ENCODE data around the gene HLA-DOA. TPM values are rescaled to one million over a fixed set of nuclear protein-coding genes. Genes with fewer than 3 reads are reported as not detected.
A peak's percentile ranks its signal among the peaks of the same experiment; 100 is the strongest.

Gene HLA-DOA
- polyA plus RNA-seq, 4 donors: 4.5 to 5.7 (median 5.0) TPM

GRCh38 chr6:33017694-33018353 is 8.4 kb upstream of the HLA-DOA start:
- DNase-seq (ENCODE audit: low read depth in 4 of 4, low spot score in 3 of 4): no peak

GRCh38 chr6:33017018-33017417 is 7.6 kb upstream of the HLA-DOA start:
- no peak for DNase-seq (ENCODE audit: low read depth in 4 of 4, low spot score in 3 of 4)

GRCh38 chr6:33015798-33016197 is 6.4 kb upstream of the HLA-DOA start:
- DNase-seq (ENCODE audit: low read depth in 4 of 4, low spot score in 3 of 4): no peak

GRCh38 chr6:33014841-33015634 is 5.6 kb upstream of the HLA-DOA start:
- DNase-seq (ENCODE audit: low read depth in 4 of 4, low spot score in 3 of 4): peak; percentile 57 to 76 (median 65)

GRCh38 chr6:33013608-33014007 is 4.2 kb upstream of the HLA-DOA start:
- no peak for DNase-seq (ENCODE audit: low read depth in 4 of 4, low spot score in 3 of 4)

GRCh38 chr6:33010356-33010755 is 965 bp upstream of the HLA-DOA start:
- no peak for DNase-seq (ENCODE audit: low read depth in 4 of 4, low spot score in 3 of 4)

DNA sequence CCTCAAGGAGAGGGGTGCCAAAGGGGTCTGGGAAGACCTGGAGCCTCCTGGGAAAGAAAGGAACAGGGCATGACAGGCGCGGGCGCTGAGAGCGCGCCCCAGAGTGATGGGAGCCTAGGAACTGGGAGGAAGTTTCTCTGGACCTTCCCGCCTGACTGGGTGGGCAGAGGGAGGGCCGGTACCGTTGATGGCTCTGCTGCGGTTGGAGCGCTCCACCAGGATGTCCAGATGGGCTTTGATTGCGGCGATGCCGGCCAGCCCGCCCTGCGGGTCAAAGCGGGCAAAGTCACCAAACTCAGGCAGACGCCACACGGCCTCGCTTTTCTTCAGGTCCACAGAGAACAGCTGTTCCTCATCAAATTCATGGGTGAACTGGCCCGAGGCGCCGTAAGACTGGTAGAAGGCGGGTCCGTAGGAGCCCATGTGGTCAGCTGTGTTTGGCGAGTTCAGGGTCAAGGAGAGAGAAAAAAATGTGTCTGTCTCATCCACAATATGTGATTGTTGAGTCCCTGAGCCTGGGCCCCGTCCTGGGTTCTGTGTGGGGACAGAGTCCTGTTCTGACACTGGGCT is 1.5 kb downstream of the HLA-DOA start:
- DNase-seq (ENCODE audit: low read depth in 4 of 4, low spot score in 3 of 4): no peak

GRCh38 chr6:33004940-33005339 is 4.5 kb downstream of the HLA-DOA start:
- DNase-seq (ENCODE audit: low read depth in 4 of 4, low spot score in 3 of 4): no peak

DNA sequence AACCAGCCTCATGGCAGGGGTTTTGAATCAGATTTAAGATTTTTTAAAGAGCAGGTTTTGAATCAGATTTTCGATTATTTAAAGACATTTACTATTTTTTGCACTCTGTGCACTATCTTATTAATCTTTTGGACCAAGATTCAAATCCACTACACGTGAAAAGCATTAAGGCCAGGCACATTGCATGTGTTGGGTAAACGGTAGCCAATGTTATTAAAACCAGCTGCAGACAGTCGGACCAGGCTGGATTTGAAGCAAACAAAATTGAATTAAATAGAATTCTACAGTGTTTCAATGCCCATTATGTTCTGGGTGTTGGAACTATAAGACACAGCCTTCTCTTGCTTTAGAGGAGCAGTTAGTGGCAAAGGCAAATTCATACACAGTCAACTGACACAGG is 7.7 kb downstream of the HLA-DOA start:
- DNase-seq (ENCODE audit: low read depth in 4 of 4, low spot score in 3 of 4): no peak

DNA sequence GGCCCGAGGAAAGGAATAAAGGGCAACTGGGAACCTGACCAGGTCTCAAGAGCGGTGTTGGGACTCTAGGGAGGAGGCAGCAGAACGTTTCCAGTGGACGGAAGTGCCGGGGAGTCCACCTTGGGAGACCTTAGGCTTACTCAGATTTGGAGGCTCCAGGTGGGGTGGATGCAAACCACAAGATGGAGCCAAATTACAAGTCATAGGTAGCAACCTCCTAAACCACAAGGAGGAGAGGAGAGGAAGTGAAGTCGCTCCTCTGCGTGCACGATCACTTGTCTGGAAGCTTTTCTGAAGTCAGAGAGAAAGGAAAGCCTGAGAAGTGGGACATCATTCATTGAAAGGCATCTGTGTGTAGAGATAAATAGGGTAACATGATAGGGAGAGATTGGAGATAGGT is 9.3 kb downstream of the HLA-DOA start:
- no peak for DNase-seq (ENCODE audit: low read depth in 4 of 4, low spot score in 3 of 4)

GRCh38 chr6:32995448-32995847 is 13.9 kb downstream of the HLA-DOA start:
- DNase-seq (ENCODE audit: low read depth in 4 of 4, low spot score in 3 of 4): no peak

- DNase-seq (ENCODE audit: low read depth in 4 of 4, low spot score in 3 of 4): no peak
These were observed 15.9 kb downstream of the HLA-DOA start for GRCh38 chr6:32993363-32993973.

GRCh38 chr6:32991972-32992371 is 17.4 kb downstream of the HLA-DOA start:
- no peak for DNase-seq (ENCODE audit: low read depth in 4 of 4, low spot score in 3 of 4)

DNA sequence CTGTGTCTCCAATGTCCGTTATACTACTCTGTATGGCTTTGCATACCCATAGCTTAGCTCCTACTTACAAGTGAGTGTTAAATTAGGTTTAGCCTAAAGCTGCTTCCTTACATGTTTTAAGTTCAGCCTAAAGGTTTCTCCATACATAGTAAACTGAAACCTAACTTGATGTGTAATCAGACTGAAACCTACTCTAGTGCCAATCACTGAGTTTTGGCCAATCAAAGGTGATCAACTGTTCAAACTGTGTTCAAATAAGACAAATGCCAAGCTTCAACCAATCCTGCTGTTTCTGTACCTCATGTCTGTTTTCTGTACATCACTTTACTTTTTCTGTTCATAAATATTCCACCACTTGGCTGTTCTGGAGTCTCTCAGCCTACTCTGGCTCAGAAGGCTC is 20.0 kb downstream of the HLA-DOA start:
- DNase-seq (ENCODE audit: low read depth in 4 of 4, low spot score in 3 of 4): no peak

- DNase-seq (ENCODE audit: low read depth in 4 of 4, low spot score in 3 of 4): peak in 3 of 4 donors; percentile 66 to 77 (median 75)
These were observed 24.6 kb downstream of the HLA-DOA start for GRCh38 chr6:32984622-32985389.

GRCh38 chr6:32983964-32984621 is 25.3 kb downstream of the HLA-DOA start:
- DNase-seq (ENCODE audit: low read depth in 4 of 4, low spot score in 3 of 4): no peak

- DNase-seq (ENCODE audit: low read depth in 4 of 4, low spot score in 3 of 4): no peak
These were observed 25.9 kb downstream of the HLA-DOA start for GRCh38 chr6:32983493-32983848.

- DNase-seq (ENCODE audit: low read depth in 4 of 4, low spot score in 3 of 4): no peak
These were observed 26.5 kb downstream of the HLA-DOA start for GRCh38 chr6:32982702-32983492.

DNA sequence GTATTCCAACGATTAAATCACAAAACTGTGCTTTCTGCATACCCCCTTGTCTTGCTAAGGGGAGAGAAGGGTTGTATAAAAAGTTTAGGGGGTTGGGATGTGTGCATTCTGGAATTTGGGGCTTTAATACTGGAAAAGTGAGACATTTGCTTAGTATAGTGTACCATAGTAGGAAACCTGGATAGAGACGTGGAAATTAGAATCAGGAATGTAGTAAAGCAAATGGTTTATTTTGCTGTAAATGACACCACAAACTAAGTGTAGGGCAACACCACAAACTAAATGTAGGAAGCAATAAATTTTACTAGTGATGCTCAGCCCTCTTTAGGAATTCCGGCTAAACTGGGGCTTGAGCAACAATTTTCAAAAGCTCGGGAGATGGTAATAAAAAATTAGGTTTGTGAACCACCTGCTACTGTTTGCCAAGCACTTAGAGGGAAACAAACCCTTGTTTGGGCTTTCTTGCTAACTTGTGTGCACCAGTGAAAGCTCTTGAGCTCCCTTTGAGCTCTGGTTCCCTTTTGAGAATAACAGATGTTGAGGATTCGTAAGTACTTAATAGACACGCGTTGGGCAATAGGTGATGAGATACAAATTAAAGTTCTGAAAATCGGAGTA is 27.2 kb downstream of the HLA-DOA start:
- no peak for DNase-seq (ENCODE audit: low read depth in 4 of 4, low spot score in 3 of 4)
